Subcutaneous adipose tissue (tissue), 4 donors: Measurements from ENCODE around the gene ARL8A. TPM values are rescaled to one million over a fixed set of nuclear protein-coding genes. Genes with fewer than 3 reads are reported as not detected.

Experiments
- CTCF ChIP-seq: fragments of 450-650 bp; IDR thresholded peaks from one replicate; pipeline ENCODE4 v1.5.1; 2016; ENCODE audit warnings: low read depth, mild to moderate bottlenecking, control low read depth, antibody characterized with exemption, moderate library complexity
- total RNA-seq, 4 donors: library from RNA; depleted of rRNA; stranded (reverse); fragments of >200 nt; gene quantifications; one replicate each; pipeline ENCODE4 v1.1.0, GENCODE V29; 2016

ARL8A gene
- total RNA-seq, 4 donors from 2014 or later: 28.5 to 52.0 (median 38.4) TPM

GRCh38 chr1:202121006-202121405 is 23.5 kb downstream of the ARL8A start:
- no peak for TF ChIP-seq CTCF

- no peak for TF ChIP-seq CTCF
These were observed 26.6 kb downstream of the ARL8A start for GRCh38 chr1:202117898-202118371.

GRCh38 chr1:202116287-202116686 is 28.2 kb downstream of the ARL8A start:
- no peak for TF ChIP-seq CTCF

- TF ChIP-seq CTCF: no peak
These were observed 30.7 kb downstream of the ARL8A start for GRCh38 chr1:202113690-202114300.

GRCh38 chr1:202112859-202113689 is 31.5 kb downstream of the ARL8A start:
- TF ChIP-seq CTCF: no peak

- no peak for TF ChIP-seq CTCF
These were observed 33.6 kb downstream of the ARL8A start for GRCh38 chr1:202110977-202111376.
